Urinary bladder (tissue), 4 donors: ENCODE data around the gene TTLL3. TPM values are rescaled to one million over a fixed set of nuclear protein-coding genes. Genes with fewer than 3 reads are reported as not detected.

Source experiments
- DNase-seq: peaks from one replicate; pipeline ENCODE4 v3.0.0-alpha.2; 2015; ENCODE audit errors: extremely low spot score
- H3K27ac ChIP-seq: one replicate; pipeline ENCODE4 v1.5.1; 2013; ENCODE audit warnings: low read depth, mild to moderate bottlenecking, moderate library complexity
- H3K36me3 ChIP-seq: one replicate; pipeline ENCODE4 v1.6.1; 2013; ENCODE audit warnings: mild to moderate bottlenecking, moderate library complexity; ENCODE audit not compliant: insufficient read depth
- H3K4me1 ChIP-seq: one replicate; pipeline ENCODE4 v1.6.1; 2013; ENCODE audit warnings: mild to moderate bottlenecking, moderate library complexity; ENCODE audit not compliant: insufficient read depth
- H3K4me3 ChIP-seq: one replicate; pipeline ENCODE4 v1.5.1; 2013; ENCODE audit warnings: low read depth, low read length
- WGBS: extraction: QIAGEN DNeasy Blood & Tissue Kit; methylation state at CpG from one replicate; pipeline ENCODE4 v1.1.7; 2013; 5-methylcytosine and 5-hydroxymethylcytosine counted together
- polyA plus RNA-seq: library from polyadenylated mRNA; stranded (reverse); fragments of 200-250 nt; gene quantifications from one replicate; pipeline ENCODE4 v1.2.3, GENCODE V29; 2013
- total RNA-seq: library from RNA; depleted of rRNA; stranded (reverse); fragments of >200 nt; gene quantifications from one replicate; pipeline ENCODE4 v1.2.3, GENCODE V29; 2014
- donor health status: healthy with polysubstance abuse.
- donor health status: healthy.

TTLL3 gene
- total and polyA plus RNA-seq, 2 donors: 36.2 to 63.3 TPM

DNA sequence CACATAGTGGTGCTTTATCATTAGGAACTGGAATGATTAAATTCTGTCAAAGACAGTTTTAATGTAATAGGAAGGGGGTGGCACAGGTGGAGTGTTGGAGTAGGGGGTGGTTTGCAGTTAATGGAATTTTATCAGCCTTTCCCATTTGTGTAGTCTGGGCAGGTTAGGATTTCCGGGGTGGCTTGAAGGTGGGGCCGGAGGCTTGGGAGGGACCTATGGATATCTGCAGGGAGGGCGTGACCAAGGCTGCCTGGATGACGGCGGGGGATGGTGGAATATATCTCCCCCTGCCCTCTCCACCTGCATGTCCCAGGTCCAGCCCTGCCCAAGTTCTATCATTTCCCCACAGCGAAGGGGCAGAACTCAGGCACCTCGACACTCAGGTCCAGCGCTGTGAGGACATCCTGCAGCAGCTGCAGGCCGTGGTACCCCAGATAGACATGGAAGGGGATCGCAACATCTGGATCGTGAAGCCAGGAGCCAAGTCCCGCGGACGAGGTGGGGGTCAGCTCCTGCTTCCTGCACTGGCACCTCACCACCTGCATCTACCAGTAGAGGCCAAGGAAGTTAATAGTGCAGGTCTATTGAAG lies 15.5 kb downstream of the TTLL3 start:
- WGBS: 71% methylated on average over 14 of the region's 14 CpGs
- no peak overlapping the region for H3K27ac ChIP-seq
- H3K4me3 ChIP-seq: no peak overlapping the region
- H3K4me1 ChIP-seq: no peaks in the 10 kb centered on the region
- DNase-seq: no peak
- no peaks in the 10 kb centered on the region for H3K36me3 ChIP-seq

DNA sequence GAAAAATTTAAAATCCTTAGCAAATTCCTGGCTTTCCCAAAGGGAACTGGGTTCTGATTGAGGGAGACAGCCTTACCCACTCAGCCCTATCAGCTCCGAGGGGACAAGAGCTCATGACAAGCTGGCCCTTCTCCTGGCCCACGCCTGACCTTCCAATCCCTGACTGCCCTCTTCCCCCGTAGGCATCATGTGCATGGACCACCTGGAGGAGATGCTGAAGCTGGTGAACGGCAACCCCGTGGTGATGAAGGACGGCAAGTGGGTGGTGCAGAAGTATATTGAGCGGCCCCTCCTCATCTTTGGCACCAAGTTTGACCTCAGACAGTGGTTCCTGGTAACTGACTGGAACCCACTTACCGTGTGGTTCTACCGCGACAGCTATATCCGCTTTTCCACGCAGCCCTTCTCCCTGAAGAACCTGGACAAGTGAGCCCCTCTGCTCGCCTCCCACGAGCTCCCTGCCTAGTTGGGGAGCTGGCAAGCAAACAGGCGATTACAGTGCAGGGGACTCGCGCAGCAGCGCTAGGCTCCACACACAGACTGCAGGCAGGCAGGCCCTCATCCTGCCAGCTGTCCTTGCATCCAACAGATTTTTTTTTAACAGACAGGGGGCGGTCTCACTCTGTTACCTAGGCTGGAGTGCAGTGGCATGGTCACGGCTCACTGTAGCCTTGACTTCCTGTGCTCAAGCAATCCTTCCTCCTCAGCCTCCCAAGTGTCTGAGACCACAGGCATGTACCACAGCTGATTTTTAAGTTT lies 16.9 kb downstream of the TTLL3 start:
- Histone ChIP-seq H3K36me3 (no peaks in the 10 kb centered on the region), H3K27ac (no peak overlapping the region), H3K4me1 (no peaks in the 10 kb centered on the region), H3K4me3 (no peak overlapping the region)
- 76% methylated on average over 20 of the region's 20 CpGs for WGBS
- DNase-seq: no peak

DNA sequence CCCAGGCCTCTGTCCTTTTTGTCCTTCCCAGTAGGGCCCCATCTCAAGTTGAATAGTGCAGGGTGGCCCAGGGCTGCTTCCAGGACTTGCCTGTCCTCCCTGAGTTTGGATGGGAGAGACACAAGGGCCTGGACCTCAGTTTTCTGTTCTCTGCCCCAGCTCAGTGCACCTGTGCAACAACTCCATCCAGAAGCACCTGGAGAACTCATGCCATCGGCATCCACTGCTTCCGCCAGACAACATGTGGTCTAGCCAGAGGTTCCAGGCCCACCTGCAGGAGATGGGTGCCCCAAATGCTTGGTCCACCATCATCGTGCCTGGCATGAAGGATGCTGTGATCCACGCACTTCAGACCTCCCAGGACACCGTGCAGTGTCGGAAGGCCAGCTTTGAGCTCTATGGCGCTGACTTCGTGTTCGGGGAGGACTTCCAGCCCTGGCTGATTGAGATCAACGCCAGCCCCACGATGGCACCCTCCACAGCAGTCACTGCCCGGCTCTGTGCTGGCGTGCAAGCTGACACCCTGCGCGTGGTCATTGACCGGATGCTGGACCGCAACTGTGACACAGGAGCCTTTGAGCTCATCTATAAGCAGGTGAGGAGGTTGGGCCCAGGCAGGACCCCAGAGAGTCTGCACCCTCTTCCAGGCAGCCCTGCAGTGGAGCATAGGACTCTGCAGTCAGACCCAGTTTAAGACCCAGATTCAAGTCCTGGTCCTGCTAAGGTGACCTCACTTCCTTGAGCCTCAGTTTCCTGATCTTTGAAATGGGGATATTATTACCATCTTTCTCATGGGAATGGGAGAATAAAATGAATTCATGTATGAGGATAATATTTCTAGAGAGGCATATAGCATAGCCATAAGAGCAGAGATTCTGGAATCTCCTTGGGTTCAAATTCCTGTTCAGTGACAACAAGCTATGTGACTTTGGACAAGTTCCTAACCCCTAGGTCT lies 19.0 kb downstream of the TTLL3 start:
- H3K4me3 ChIP-seq: no peak overlapping the region
- no peak overlapping the region for H3K27ac ChIP-seq
- H3K36me3 ChIP-seq: no peaks in the 10 kb centered on the region
- no peaks in the 10 kb centered on the region for H3K4me1 ChIP-seq
- 95% methylated on average over 17 of the region's 17 CpGs for WGBS
- no peak for DNase-seq

DNA sequence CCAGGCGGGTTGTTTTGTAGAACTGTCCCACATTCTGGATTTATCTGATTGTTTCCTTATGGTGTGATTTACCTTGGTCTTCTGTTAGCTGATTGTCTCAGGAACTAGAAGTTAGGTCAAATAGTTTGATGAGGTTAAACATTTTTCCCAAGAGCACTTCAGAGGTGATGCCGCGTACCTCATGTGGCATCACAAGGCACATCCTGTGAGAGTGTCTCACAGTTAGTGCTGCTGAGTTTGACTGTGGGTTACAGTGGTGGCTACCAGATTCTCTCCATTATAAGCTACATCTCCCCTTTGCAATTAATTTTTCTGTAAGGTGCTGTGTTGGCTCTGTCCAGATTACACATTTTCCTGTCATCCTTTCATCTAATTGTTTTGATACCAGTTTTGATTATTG lies 21.2 kb downstream of the TTLL3 start:
- 92% methylated on average over 3 of the region's 3 CpGs for WGBS
- H3K36me3 ChIP-seq: no peaks in the 10 kb centered on the region
- no peak overlapping the region for H3K4me3 ChIP-seq
- H3K4me1 ChIP-seq: no peaks in the 10 kb centered on the region
- H3K27ac ChIP-seq: no peak overlapping the region
- no peak for DNase-seq

DNA sequence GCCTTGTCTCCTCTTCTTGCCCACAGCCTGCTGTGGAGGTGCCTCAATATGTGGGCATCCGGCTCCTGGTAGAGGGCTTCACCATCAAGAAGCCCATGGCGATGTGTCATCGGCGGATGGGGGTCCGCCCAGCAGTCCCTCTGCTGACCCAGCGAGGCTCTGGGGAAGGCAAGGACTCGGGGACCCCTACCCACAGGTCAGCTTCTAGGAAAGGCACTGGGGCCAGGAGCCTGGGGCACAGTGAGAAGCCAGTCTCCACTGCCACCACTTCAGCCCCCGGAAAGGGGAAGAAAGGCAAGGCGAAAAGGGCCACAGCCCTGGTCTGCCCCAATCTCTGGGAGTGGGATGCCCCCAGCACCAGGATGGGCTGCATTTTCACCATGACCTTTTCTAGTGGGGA lies 23.0 kb downstream of the TTLL3 start:
- no peak overlapping the region for H3K4me3 ChIP-seq
- no peak overlapping the region for H3K27ac ChIP-seq
- DNase-seq: no peak
- no peaks in the 10 kb centered on the region for H3K4me1 ChIP-seq
- no peaks in the 10 kb centered on the region for H3K36me3 ChIP-seq
- 95% methylated on average over 9 of the region's 9 CpGs for WGBS

DNA sequence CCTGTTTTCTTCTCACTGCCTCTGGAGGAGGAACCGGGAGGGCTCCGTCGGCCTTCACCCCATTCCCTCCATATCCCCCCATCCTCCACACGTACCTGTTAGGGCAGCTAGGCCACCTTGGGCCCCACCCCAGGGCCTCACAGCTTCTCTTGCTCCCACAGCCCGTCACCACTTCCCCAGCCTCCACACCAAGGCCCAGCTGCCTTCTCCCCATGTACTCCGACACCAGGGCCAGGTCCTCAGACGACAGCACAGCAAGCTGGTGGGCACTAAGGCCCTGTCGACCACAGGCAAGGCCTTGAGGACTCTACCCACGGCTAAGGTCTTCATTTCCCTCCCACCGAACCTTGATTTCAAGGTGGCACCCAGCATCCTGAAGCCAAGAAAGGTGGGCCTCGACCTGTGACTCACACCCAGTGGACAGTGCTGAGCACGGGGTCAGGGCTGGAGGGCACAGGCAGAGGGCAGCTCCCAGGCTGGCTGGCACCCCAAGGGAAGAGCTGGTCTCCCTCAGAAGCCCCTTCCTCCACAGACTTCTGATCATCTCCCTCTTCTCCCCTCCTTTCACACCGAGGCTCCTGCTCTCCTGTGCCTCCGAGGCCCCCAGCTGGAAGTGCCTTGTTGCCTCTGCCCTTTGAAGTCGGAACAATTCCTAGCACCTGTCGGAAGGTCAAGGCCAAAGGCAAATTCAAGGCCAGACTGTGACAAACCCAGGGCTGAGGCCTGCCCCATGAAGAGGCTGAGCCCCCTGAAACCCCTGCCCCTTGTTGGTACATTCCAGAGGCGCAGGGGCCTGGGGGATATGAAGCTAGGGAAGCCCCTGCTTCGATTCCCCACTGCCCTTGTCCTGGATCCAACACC lies 24.7 kb downstream of the TTLL3 start:
- WGBS: 81% methylated on average over 18 of the region's 18 CpGs
- Histone ChIP-seq H3K36me3 (no peaks in the 10 kb centered on the region), H3K4me3 (no peak overlapping the region), H3K27ac (no peak overlapping the region), H3K4me1 (no peaks in the 10 kb centered on the region)
- no peak for DNase-seq

DNA sequence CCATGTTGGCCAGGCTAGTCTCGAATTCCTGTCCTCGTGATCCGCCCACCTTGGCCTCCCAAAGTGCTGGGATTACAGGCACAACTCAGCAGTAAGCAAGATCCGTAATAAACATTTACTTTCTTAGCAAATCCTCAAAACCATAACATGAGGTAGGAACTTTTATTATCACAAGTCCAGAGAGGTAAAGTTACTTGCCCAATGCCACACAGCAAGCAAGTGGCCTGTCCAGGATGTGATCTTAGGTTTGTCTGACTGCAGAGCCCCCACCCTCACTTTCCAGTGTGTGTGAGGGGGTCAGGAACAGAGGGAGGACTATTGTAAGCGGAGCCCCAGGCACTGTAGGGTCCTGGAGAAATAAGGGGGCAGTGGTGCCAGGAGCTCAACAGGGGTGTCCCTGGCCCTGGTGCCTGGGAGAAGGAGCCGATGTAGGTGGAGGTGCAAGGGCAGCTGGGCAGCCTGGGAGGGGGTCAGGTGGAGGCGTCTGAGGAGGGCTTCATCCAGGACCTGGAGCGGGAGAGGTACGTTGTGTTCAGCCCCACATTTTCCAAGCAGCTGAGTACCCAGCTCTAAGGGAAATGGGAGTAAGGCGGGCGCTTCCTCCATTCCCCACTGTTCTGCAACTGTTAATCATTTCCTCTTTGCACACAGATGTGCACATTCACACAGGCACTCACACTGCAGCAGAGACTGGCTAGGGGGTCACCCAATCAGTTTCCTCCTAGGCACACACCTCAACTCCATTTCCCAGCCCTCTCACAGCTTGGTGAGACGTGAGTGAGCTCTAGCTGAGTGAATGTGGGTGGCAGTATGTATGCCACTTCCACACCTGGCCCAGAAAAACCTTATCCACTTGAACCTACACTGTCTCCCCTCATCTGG lies 27.9 kb downstream of the TTLL3 start:
- no peak for DNase-seq

DNA sequence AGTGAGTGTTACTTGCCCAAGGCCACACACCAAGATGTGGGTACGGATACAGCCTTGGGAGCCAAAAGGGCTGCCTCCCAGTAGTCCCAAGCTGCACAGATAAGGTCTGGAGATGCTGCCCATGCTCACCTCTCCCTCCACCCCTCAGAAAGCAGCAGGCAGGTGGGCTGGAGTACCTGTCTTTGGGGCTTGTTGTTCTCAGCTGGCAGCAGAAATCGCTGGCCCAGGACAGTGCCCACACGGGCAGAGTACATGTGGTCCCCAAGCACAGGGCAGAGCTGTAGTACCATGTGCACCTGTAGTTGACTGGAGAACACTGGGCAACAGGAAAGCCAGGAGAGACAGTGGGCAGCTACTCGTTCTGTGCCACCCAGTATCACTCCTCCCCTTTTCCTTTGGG lies 28.8 kb downstream of the TTLL3 start:
- no peak for DNase-seq
- peaks cover 2% of the 10 kb centered on the region for H3K36me3 ChIP-seq
- WGBS: 85% methylated on average over 4 of the region's 4 CpGs

More for the DNA sequence above, 27.9 kb downstream of the TTLL3 start:
- Histone ChIP-seq H3K4me1 (no peaks in the 10 kb centered on the region), H3K27ac (no peak overlapping the region), H3K36me3 (peaks cover 2% of the 10 kb centered on the region), H3K4me3 (no peak overlapping the region)
- WGBS: 86% methylated on average over 12 of the region's 12 CpGs

DNA sequence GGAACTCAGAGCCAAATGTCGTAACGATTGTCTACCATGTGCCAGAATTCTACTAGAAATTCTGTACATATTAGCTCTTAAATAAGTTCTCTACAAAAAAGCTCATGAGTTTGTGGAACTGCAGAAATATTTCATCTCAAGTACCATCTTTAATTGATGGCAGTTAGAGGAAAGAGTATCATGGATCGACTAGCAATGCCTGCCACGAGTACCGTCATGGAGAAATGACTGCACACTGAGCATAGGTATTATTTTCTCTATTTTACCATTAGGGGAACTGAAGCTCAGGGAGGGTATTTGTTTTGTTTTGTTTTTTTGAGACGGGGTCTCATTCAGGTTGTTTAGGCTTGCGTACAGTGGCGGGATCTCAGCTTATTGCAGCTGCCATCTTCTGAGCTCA lies 31.0 kb downstream of the TTLL3 start:
- no peak overlapping the region for H3K4me3 ChIP-seq
- no peak overlapping the region for H3K27ac ChIP-seq
- no peak for DNase-seq
- 82% methylated on average over 8 of the region's 8 CpGs for WGBS
- H3K4me1 ChIP-seq: no peaks in the 10 kb centered on the region
- peaks cover 2% of the 10 kb centered on the region for H3K36me3 ChIP-seq

More for the DNA sequence above, 28.8 kb downstream of the TTLL3 start:
- Histone ChIP-seq H3K4me1 (no peaks in the 10 kb centered on the region), H3K27ac (no peak overlapping the region), H3K4me3 (no peak overlapping the region)

DNA sequence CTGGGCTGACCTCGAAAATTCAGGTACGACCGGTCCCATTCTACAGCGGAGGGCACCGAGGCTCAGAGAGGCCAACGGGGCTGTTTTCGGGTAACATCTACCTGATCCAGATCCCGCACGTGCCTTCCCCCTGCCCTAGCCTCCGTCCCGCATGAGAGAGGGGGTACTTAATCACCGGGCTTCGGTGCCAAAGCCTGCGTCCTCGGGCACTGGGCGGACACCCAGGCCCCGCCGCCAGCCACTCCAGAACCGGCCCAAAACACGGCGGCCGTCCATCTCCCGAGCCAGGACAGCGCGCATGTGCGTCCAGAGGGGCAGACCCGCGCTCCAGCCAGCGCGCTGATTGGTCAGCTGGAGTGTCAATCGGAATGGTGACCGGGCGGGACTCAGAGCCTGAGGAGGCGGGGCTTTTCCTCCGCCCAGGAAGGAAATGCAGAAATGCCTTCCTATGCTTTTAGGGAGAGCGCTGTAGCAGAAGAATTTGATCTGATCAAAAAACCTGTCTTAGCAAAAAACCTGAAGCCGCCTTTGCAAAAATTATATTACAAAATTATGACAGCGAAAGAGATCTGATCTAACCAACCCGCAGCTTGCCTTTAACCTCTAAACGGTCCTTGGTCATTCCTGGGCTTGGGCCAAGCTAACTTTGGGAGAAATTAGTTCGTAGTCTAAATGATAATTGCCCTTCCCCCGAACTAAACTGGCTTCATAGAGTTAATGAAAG lies 33.8 kb downstream of the TTLL3 start, which contains the start of gene RPUSD3:
Gene RPUSD3, minus strand, starts transcription at position 294 of the 724 bp plus-strand sequence. Its CDS starts 18 bp downstream, at position 276.
- Histone ChIP-seq H3K4me1 (no peaks in the 10 kb centered on the region), H3K4me3 (peak within 1 kb of the TSS; percentile 69), H3K27ac (peak within 1 kb of the TSS; percentile 55), H3K36me3 (peaks cover 2% of the 10 kb centered on the region)
- peak; percentile 91 for DNase-seq
- WGBS: under 1% methylated on average over 42 of the region's 42 CpGs

DNA sequence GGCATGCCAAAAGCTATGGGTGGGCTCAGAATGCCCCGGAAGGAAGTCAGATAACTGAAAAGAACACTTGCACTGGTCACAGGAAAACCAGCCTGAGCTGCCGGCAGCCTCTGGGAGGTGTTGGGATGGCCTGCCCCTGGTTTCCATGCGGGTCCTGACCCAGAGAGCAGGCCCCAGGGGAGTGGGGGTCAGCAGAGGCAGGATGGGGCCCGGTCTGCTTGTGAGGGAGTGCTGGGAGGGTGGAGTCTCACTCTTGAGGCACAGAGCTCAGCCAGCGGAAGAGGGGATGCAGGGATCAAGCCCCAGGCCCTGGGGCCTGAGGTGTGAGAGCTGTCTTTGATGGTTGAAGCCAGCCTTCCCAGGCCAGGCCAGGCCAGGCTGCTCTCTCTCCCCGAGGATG lies 36.2 kb downstream of the TTLL3 start:
- Histone ChIP-seq H3K4me1 (no peaks in the 10 kb centered on the region), H3K4me3 (no peak overlapping the region), H3K27ac (no peak overlapping the region), H3K36me3 (no peaks in the 10 kb centered on the region)
- 70% methylated on average over 6 of the region's 6 CpGs for WGBS
- DNase-seq: no peak
